Ureter (tissue), 1 donor: ENCODE data around the gene MYO18A. TPM values are rescaled to one million over a fixed set of nuclear protein-coding genes. Genes with fewer than 3 reads are reported as not detected.

Source experiments
- DNase-seq: peaks from one replicate; pipeline ENCODE4 v3.0.0-alpha.2; 2020; ENCODE audit warnings: low spot score
- total RNA-seq: library from RNA; stranded (reverse); gene quantifications from one replicate; pipeline ENCODE4 v1.2.4, GENCODE V29; 2023
- donor health status: DM: yes; HTN: yes; CAD: no.

The MYO18A gene
- total RNA-seq, 1 donor from 2014 or later, result 74.5 TPM

DNA sequence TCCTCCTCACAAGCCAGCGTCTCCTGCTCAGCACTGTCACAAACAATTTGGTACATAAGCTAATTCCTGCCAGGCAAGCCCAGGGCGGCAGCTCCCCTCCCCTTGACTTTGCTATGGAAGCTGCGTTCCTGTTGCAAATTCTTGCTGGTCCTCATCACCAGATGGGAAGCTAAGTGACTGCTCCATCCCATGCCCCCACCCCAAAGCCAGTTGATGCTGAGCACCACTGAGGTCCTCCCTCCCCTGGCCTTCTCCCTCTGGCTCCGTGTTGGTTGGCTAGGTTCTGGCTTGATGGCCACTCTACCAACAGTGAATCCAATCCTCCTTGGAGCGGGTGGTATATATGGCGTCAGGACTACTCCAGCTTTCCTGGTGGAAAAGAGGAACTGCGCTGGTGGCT lies 102.9 kb downstream of the MYO18A start:
- no peak for DNase-seq

- no peak for DNase-seq
These were observed 103.5 kb downstream of the MYO18A start for GRCh38 chr17:29076722-29077121.

- no peak for DNase-seq
These were observed 104.1 kb downstream of the MYO18A start for GRCh38 chr17:29076087-29076486.

DNA sequence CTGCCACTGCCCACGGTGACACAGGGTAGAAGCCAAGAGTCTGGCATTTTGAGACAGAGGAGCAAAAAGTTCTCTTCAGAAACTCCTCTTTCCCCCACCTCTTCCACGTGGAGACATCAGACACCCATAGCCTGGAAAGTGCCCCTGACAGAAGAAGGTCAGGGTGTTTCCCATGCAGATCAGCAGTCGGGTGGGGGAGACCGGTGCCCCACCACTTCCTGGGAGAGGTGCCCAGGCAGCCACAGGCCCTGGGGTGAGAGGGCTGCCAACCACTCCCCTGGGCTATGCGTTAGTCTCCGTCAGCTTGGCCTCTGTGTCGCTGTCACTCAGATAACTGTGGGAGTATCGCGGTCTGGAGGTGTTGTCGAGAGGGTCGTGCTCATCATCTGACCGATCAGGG lies 105.7 kb downstream of the MYO18A start:
- DNase-seq, result no peak

- no peak for DNase-seq
These were observed 106.7 kb downstream of the MYO18A start for GRCh38 chr17:29073520-29073919.

DNA sequence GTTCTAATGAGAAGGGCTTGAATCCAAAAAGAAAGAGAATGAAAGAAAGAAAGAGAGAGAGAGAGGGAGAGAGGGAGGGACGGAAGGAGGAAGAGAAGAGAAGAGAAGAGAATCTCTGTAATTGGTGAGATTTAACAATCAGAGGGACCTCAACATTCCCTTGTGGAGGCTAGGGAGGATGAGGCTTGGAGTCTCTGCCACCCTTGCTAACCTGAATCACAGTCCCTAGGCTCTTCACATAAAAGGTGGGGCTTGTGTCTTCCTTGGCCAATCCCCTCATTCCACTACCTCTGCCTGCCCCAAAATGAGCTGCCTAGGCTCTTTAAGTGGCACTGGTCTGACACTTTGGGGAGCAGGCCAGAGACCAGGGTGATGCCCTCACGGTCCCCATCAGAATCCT lies 107.2 kb downstream of the MYO18A start:
- DNase-seq, result no peak

GRCh38 chr17:29071303-29071702 lies 108.9 kb downstream of the MYO18A start:
- no peak for DNase-seq

DNA sequence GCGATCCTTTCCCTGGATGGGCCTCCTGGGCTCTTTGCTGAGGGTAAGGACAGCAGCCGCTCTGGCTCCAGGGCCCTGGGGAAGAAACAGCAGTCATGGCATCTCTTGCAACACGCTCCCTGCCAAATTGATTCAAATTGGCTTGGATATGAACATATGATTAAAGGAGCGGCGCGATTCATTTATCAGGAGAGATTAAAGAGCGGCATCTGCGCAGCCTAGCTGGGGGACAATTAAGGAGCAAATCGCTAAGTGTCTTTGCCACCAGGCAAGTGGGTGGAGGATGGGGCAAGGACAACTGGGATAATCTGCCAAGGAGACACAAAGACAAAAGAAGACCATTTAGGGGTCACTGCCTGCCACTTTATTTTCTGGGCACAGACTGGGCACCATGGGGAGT lies 109.4 kb downstream of the MYO18A start:
- DNase-seq, result no peak

DNA sequence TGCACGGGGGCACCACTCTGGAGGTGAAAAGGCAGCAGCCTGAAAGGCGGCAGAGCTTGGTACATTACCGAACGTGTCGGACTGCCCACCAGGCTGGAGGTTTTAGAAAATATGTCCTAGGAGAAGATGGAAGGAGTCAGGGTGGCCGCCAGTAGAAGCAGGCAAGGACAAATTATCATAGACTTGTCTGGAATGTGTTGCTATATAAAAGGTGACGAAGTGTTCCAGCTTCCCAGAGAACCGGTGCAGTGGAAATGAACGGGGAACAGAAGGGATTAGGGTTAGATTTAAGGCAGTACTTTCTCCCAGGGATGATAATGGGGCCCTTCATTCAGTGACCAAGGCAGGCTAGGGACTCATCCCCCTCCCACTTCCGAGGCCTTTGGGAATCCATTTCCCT lies 109.9 kb downstream of the MYO18A start:
- DNase-seq, result no peak

DNA sequence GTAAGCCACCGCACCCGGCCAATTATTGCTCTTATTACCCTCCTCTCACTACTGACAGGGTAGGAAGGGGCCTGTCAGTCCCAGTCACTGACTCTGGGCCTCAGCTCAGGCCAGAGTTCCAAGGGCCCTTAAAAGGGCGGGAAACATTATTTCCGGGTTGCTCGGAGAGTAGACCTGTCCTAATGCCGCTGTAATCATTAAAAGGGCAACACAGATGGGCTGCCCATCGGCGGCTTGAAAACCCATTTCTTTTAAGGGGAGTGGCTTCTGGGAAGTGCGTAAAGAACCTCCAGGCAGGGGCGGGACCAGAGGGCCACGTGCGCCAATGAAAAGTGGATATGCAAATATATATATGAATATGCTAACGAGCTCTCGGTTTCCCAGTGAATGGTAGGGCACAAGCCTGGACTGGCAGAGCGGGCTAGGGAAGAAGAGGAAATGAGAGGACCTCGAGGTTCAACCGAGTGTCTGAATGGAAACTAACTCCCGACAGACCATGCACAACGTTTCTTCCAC lies 110.6 kb downstream of the MYO18A start:
- no peak for DNase-seq

DNA sequence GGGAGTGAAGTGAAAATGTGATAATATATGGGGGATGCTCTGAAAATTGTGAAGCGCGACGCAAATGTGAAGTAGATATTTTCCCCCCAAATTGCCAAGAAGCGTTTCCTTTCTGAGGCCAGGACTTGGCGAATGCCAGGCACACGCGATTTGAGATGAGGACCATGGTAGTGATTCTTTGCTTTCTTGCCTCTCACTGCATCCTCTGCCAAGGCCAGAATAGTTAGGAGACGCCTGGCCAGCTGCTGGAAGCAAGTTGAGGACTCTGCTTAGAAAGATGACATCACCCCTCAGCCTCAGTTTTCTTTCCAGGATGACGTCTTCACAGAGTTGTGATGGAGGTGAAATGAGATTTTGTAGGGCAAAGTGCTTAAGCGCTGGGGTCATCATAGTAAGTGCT lies 111.4 kb downstream of the MYO18A start:
- no peak for DNase-seq

DNA sequence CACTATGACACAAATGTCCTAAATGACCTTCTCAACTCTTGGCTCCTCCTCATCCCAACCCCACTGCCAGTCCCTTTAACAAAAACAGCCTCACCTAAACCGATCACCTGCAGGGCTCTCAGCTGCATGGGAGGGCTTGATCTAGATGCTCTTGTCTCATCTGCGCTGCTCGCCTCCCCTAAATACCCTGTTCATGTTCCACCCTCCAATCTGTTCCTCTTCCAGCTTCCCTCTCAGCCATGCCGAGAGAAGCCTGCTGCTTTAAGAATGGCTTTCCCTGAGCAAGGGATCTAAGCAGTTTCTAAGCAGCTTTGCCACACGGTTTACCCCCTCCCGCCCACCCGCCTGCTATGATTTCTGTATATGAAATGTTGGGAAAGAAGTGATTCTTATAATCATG lies 113.6 kb downstream of the MYO18A start:
- no peak for DNase-seq

- DNase-seq, result no peak
These were observed 114.2 kb downstream of the MYO18A start for GRCh38 chr17:29066047-29066446.

DNA sequence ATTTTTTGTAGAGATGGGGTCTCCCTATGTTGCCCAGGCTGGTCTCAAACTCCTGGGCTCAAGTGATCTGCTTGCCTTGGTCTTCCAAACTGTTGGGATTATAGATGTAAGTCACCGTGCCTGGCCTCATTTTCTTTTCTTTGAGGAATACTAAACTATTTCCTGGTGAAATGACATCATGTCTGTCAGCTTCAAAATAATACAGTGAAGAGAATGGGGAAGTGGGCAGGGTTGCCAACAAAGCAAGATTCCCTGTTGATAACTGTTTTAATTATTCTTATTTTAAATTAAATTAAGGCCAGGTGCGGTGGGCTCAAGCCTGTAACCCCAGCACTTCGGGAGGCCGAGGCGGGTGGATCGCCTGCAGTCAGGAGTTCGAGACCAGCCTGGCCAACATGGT lies 116.2 kb downstream of the MYO18A start:
- DNase-seq, result no peak

GRCh38 chr17:29062215-29062614 lies 118.0 kb downstream of the MYO18A start:
- DNase-seq, result no peak

- DNase-seq, result no peak
These were observed 119.2 kb downstream of the MYO18A start for GRCh38 chr17:29061036-29061435.

GRCh38 chr17:29060475-29060874 lies 119.7 kb downstream of the MYO18A start:
- no peak for DNase-seq

DNA sequence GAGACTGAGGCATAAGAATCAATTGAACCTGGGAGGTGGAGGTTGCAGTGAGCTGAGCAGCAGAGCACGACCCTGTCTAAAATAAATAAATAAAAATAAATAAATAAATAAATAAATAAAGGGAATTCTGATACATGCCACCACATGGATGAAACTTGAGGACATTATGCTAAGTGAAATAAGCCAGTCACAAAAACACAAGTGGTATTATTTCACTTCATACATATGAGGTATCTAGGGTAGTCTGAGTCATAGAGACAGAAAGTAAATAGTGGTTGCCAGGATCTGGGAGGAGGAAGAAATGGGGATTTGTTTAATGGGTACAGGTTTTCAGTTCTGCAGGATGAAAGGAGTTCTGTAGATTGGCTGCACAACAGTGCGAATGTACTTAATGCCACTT lies 120.9 kb downstream of the MYO18A start:
- DNase-seq, result no peak

DNA sequence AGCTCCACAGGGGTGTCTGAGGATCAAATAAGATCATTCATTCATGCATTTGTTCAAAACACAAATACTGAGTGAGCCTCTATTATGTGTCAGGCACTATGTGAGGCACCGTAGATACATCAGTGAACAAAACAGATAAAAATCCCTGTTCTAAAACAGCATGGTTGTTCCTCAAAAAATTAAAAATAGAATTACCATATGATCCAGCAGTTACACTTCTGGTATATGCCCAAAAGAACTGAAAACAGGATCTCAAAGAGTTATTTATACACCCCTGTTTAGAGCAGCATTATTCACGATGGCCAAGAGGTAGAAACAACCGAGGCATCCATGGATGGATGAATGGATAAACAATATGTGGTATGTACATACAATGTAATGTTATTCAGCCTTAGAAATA lies 121.8 kb downstream of the MYO18A start:
- DNase-seq, result no peak

DNA sequence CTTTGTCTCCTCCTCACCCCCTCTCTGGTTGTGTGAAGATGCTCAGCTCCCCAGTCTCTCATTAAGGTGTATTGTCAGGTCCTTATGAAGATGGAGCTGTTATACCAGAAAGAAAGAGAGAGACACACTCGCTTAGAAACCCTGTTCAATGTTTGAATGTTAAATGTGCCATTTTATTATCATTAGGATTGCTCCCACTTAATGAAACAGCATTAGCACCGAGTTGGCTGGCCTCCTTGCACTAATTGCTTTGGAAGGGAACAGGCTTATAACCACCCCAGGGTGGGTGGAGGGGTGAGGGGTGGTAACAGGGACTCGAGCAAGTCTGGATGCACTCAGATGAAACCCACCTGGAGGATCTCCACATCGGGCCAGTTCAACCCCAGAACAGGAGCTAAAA lies 122.8 kb downstream of the MYO18A start:
- no peak for DNase-seq

DNA sequence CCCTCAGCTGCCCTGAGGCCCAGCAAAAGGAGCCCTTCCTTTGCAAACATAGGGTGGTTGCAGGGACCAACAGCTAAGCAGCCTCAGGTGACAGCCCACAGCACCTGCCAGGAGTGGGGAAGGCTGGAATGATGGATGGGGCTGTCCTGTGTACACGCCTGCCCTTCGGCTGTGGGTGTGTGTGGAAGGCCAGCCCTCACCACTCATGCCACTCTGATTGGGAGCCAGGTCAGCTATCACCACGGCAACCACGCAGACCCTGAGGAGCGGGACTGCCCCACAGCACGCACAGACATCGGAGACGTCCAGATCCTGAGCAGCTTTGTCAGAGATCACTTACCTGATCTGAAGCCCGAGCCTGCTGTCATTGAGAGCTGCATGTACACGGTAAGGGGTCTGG lies 125.4 kb downstream of the MYO18A start:
- no peak for DNase-seq

DNA sequence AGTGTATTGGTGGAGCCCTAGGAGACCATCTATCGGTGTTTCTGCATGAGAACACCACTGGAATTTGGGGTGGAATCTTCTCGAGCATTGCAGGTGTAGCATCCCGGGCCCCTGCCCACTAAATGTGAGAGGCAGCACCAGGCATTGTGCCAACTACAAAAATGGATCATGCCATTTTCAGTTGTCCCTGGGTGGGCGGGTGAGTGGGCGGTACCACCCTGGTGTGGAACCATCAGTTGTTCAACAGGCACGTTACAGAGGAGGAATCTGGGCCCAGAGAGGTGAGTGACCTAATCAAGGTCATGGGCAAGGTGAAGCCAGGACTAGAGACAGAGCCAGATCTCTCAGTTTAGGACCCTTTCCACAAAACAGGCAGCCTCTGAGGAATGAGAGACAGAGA lies 128.5 kb downstream of the MYO18A start:
- no peak for DNase-seq

DNA sequence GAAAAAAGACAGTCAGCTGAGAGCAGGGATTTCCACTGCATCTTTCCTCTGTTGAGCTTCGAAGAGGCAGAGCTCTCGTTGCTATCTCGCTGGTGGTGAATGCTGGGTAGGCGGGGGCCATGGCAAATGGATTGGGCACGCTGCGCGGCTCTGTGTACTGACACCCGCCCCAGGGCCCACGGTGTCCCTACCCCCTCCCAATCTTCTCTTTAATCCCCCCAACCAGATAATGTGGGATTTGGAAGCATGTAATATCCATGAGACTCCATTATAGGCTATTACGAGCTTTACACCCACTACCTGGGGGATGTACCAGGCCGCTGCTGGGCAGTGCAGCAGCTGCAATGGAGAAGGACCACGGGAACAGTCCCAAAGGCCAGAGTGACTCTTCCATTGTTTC lies 129.0 kb downstream of the MYO18A start:
- DNase-seq, result no peak

GRCh38 chr17:29050176-29050575 lies 130.0 kb downstream of the MYO18A start:
- DNase-seq, result no peak
